GM21619 (cell line): ENCODE data around the gene RUVBL2.

Experiments used
- ATAC-seq: cut with Tn5 transposase; IDR thresholded peaks from one replicate; pipeline ENCODE4 v1.9.1; 2021; ENCODE audit not compliant: unreplicated experiment

RUVBL2 gene

GRCh38 chr19:48963371-48964204 is 30.1 kb upstream of the RUVBL2 start:
- ATAC-seq = no peak

GRCh38 chr19:48964205-48965039 is 29.3 kb upstream of the RUVBL2 start:
- no peak for ATAC-seq

GRCh38 chr19:48965040-48965805 is 28.5 kb upstream of the RUVBL2 start, which contains the start of gene FTL:
TSS of gene FTL (plus strand) at chr19:48965309. CDS start at chr19:48965508, 199 bp downstream.
- peak; percentile 41 for ATAC-seq

- peak; percentile 19 for ATAC-seq
Observed at GRCh38 chr19:48965806-48966540, 27.7 kb upstream of the RUVBL2 start.

- ATAC-seq = no peak
Observed at GRCh38 chr19:48966541-48967345, 26.9 kb upstream of the RUVBL2 start.

GRCh38 chr19:48967346-48968178 is 26.1 kb upstream of the RUVBL2 start:
- ATAC-seq = no peak

- ATAC-seq = no peak
Observed at GRCh38 chr19:48968179-48968661, 25.5 kb upstream of the RUVBL2 start.

- ATAC-seq = no peak
Observed at GRCh38 chr19:48968813-48969218, 24.9 kb upstream of the RUVBL2 start.

GRCh38 chr19:48969276-48970138 is 24.2 kb upstream of the RUVBL2 start:
- ATAC-seq = no peak

GRCh38 chr19:48970139-48970766 is 23.4 kb upstream of the RUVBL2 start:
- no peak for ATAC-seq

GRCh38 chr19:48970923-48971395 is 22.7 kb upstream of the RUVBL2 start:
- no peak for ATAC-seq

- no peak for ATAC-seq
Observed at GRCh38 chr19:48975947-48976847, 17.5 kb upstream of the RUVBL2 start.

GRCh38 chr19:48977061-48977460 is 16.6 kb upstream of the RUVBL2 start:
- no peak for ATAC-seq

GRCh38 chr19:48982280-48982679 is 11.4 kb upstream of the RUVBL2 start:
- ATAC-seq = no peak

- no peak for ATAC-seq
Observed at GRCh38 chr19:48985711-48986110, 8.0 kb upstream of the RUVBL2 start.

- no peak for ATAC-seq
Observed at GRCh38 chr19:48986211-48986610, 7.5 kb upstream of the RUVBL2 start.
